HFF-Myc (cell line): ENCODE data around the gene MACROH2A1.

ENCODE experiments used
- DNase-seq: peaks from one replicate; pipeline ENCODE4 v3.0.0-alpha.2; 2011; ENCODE audit warnings: low read depth; ENCODE audit errors: extremely low read depth
- H3K4me3 ChIP-seq: replicated peaks from 2 replicates; pipeline ENCODE4 v1.5.1; 2011; ENCODE audit warnings: low read depth, mild to moderate bottlenecking, control low read depth, low read length
- CTCF ChIP-seq: IDR thresholded peaks from 2 replicates; pipeline ENCODE4 v1.5.1; 2012; ENCODE audit warnings: mild to moderate bottlenecking, low read depth, low read length, control low read depth; ENCODE audit errors: missing control alignments

The MACROH2A1 gene

DNA sequence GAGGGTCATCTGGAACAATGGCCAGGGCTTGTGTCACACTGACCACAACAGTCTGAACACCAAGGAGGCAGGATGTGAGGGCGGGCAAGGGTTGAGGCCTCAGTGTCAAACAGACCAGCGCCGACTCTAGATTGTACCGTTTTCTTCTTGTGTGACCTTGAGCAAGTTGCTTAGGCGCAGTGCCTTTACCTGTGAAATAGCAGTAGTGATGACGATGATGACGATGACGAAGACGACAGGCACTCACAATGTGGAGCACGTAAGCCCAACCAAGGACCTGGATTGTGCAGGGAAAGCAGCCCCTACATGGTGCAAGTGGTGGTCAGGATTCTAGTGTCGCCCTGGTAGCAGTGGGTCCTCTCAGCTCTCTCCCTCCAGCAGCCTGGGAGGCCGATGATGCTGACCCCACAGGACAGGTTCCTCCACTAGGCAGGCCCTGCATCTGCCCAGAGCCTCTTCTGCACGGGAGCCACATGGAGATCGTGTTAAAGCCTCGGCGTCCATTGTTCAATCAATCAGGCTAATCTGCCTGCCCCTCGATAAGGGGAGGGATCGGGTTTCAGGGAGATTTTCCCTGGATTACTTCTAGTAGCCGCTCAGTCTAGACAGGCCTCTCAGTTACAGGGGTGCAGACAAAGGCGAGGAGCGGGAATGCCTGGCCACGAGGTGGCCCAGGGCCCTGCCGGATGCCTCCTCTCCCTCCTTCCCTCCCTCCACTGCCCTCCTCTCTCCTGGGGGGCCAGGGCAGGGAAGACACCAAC is 91.7 kb downstream of the MACROH2A1 start:
- H3K4me3 ChIP-seq, result no peak overlapping the region
- no peak for TF ChIP-seq CTCF
- DNase-seq, result no peak

DNA sequence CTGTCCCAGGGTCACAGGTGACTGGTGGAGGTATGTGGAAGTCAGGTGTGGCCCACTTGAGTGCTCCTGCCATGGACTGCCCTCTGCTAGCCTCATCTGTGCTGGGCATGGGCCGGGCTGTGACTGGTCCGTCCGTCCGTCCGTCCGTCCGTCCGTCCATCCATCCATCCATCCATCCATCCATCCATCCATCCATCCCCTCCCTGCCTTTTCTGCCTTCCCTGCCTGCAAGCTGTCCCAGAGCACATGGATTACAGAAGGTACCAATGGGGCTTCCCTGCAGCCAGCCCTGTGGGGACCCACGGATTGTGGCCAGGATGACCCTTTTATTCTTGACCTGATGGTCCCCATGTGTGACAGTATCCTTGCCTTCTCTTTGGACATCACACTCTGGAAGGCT is 92.5 kb downstream of the MACROH2A1 start:
- TF ChIP-seq CTCF, result no peak
- no peak for DNase-seq
- H3K4me3 ChIP-seq, result no peak overlapping the region

DNA sequence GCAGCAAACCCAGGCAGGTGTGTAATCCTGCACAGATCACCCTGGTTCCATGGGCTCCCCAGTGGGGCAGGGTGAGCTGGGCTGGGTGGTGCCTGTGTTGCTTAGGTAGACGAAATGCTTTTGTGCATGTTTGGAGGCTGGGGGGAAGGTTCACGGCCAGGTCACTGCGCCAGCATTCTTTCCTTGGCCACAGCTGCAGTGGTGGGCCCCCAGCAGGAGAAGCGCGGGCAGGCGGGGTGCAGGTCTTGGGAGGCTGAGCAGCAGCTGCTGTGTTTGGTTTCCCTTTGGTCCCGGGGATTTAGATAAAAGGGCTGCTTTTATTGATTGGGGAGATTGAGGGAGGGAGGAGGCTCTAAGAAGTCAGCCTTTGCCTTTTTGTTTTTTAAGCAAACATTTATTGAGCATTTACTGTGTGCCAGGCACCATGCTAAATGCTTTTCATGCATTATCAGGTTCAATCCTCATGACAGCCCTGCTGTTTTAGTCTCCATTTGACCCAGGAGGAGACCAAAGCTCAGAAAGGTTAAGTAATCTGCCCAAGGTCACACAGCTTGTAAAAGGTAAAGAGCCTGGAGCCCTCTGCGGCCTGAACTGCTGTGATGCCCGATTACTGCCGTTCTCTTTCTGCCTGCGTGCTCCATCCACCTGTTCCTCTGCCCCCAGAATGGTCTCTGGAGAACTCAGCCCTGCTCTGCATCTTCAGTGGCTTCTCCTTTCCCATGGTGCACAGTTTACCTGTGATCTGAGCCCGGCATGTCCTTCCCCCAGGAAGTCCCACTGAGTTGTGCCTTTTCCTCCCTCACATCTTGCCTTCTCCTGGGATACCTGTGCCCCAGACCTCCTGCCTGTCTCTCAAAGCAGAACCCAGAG is 94.4 kb downstream of the MACROH2A1 start:
- DNase-seq, result no peak
- no peak for TF ChIP-seq CTCF

DNA sequence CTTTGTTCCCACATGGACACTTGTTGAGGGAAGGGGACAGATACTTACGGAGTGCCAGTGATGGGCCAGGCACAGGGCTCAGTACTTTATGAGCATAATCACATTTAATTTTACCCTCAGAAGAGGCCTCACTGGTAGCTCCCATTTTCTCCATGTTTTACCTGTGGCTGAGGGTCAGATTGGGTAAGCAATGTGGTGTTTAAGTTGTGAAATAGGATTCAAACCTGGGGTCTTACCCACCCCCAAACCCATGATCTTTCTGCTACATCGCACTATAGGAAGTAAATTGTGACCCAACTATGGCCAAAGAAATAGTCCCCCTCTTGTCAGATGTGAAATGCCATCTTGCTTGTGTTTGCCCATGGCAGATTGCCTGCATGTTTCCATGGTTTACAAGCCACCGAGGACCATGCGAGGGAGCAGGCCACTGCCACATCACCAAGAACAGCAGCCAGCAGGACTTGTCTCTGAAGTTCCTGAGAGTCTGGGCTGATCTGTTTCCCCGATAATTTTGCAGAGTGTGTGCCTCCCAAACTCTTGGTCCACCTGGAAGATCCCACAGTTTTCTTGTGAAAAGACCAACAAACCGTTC is 95.4 kb downstream of the MACROH2A1 start:
- no peak for DNase-seq
- TF ChIP-seq CTCF, result no peak
- no peak overlapping the region for H3K4me3 ChIP-seq

More for the DNA sequence above, 94.4 kb downstream of the MACROH2A1 start:
- H3K4me3 ChIP-seq, result no peak overlapping the region

DNA sequence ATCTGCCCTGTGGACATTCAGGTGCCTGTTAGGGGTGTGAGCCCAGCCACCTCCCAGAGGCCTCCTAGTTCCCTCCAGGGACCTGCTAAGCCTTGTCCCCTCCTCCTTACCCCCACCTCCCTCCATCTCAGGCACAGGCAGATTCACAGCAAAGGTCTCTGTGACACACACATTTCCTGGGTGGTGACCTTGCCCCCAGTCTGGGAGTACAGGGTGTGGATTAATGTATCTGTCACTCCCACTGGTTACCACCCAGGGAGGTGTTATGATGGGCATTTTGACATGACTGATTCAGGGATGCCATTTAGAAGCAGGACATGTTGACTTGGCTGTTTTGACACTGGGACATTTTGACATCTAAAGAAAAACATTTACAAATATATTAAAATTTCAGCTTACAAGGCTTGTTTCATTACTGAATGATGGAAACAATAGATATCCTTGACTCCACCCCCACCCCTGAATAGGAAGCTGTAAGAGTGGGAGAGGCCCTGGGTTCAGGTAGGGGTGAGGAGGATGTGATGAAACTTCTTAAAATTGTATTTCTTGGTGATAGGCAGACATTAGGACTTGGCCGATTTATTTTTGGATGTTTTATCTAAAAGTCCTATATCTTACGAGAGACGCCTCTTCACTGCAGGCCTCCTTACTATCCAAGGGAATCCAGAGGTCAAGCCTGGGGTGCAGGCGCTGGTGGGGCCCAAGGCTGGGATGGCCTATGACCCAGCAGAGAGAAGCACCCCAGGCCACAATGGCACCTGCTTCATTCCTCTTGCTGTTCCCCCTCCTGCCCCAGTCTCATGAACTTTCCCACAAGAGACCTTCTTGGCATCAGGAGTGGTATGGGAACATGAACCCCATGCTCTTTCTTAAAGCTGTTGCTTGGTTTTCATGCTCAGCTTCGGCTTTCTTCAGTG is 101.9 kb downstream of the MACROH2A1 start:
- no peak overlapping the region for H3K4me3 ChIP-seq
- TF ChIP-seq CTCF, result no peak
- no peak for DNase-seq

DNA sequence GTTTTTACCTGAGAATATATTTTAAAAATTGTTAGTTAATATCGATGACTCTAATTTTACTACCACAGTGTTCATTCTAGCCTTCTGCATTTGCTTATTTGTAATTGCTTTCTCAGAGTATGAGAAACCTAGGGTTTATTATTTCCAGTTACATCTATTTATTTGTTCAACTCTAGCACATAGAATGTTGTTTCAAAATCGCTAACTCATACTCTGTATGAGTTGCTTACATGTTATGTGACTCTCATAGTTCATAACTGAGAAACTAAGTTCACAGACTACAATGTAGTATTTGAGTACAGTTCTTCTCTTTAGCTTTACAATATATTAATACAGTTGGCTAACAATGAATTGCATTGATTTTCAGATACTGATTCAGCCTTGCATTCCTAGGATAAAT is 103.2 kb downstream of the MACROH2A1 start:
- no peak for DNase-seq
- TF ChIP-seq CTCF, result no peak
- no peak overlapping the region for H3K4me3 ChIP-seq
